Sigmoid colon (tissue), 3 donors: ENCODE measurements around the gene FTO.

ENCODE experiments used
- POLR2A ChIP-seq, 2 donors: fragments of 450-650 bp; IDR thresholded peaks; one replicate each; pipeline ENCODE4 v1.6.1; 2016; ENCODE audit warnings: antibody characterized with exemption in 2 of 2, mild to moderate bottlenecking in 2 of 2, moderate library complexity in 2 of 2
- TF ChIP-seq, protein P1 (sequence below), 4 experiments: fragments of 450-650 bp in 3 of 4; fragments of 200-600 bp in 1 of 4; IDR thresholded peaks; one replicate each; pipeline ENCODE4 v1.5.1; 2016 to 2019; ENCODE audit warnings: antibody characterized with exemption in 4 of 4, mild to moderate bottlenecking in 3 of 4, moderate library complexity in 2 of 4

- TF ChIP-seq, protein P1, sequence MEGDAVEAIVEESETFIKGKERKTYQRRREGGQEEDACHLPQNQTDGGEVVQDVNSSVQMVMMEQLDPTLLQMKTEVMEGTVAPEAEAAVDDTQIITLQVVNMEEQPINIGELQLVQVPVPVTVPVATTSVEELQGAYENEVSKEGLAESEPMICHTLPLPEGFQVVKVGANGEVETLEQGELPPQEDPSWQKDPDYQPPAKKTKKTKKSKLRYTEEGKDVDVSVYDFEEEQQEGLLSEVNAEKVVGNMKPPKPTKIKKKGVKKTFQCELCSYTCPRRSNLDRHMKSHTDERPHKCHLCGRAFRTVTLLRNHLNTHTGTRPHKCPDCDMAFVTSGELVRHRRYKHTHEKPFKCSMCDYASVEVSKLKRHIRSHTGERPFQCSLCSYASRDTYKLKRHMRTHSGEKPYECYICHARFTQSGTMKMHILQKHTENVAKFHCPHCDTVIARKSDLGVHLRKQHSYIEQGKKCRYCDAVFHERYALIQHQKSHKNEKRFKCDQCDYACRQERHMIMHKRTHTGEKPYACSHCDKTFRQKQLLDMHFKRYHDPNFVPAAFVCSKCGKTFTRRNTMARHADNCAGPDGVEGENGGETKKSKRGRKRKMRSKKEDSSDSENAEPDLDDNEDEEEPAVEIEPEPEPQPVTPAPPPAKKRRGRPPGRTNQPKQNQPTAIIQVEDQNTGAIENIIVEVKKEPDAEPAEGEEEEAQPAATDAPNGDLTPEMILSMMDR (IDR thresholded peaks at IDR 0.05) = no peak
- TF ChIP-seq POLR2A (IDR thresholded peaks at IDR 0.05) = no peak
Observed at GRCh38 chr16:53752560-53752959, 48.6 kb downstream of the FTO start.
